Measurements from ENCODE around the gene IZUMO4.

DNA sequence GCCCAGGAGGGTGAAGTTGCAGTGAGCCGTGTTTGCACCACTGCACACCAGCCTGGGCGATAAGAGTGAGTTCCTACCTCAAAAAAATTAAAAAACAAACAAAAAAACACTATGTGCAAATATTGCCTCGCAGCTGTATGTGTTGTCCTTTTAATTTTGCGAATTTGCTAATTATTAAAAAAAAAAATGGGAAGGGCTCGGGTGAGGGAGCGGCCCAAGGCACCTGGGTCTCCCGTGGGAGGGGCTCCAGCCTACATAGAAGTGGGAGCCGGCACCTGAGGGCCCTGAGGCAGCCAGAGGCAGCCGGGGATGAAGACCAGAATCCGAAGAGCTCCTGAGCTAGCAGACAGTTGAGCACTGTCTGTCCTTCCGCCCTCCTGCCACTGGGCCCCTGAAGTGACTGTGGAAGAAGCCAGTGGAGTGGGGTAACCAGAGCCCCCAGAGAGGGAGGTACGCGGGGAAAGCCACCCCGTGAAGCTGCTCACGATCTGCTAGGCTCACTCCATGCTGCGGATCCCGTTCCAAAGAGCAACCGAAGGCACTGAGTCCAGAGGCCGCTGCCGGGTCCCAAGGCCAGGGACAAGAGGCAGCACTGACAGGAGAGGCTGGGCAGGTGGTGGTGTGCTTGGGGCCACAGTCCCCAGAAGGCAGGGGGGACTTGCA lies 6.5 kb downstream of the IZUMO4 start:
- TF ChIP-seq CTCF (conservative IDR thresholded peaks at IDR 0.05; ENCODE audit: low read depth, low read length) (no peak), EZH2 (IDR thresholded peaks at IDR 0.05; ENCODE audit: borderline replicate concordance, low read depth, low read length, poor library complexity, severe bottlenecking) (no peak)
